HG03039 (cell line): Measurements from ENCODE around the gene CD58.
A peak's percentile ranks its signal among the peaks of the same experiment; 100 is the strongest.
"Not testable (repeated sequence)": the region's sequence is repeated elsewhere in the genome, so short reads cannot be mapped to it uniquely, and the experiment has no call there.

Experiments
- ATAC-seq: cut with Tn5 transposase; IDR thresholded peaks from one replicate; pipeline ENCODE4 v1.9.1; 2021; ENCODE audit warnings: mild to moderate bottlenecking, moderate library complexity; ENCODE audit not compliant: unreplicated experiment

The CD58 gene

GRCh38 chr1:116593977-116594376 is 23.2 kb upstream of the CD58 start:
- ATAC-seq, result not testable (repeated sequence)

DNA sequence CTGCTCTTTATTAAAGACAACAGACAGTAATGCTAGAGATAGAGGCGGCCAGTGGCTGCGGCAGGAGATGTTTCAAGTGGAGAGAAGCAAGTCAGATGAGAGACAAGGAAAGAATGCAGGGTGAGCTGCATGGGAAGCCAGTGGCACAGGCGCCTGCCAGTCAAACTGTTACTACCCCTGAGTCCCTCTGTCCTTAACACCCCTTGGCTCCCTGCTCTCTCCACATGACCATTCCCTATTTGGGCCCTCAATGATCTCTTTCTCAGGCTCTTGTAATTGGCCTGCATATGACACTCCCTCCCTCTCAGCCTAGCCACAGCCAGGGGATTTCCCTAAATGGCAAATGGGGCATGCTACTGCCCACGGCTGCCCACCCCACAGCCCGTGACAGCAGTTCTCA is 22.6 kb upstream of the CD58 start:
- ATAC-seq, result not testable (repeated sequence)

DNA sequence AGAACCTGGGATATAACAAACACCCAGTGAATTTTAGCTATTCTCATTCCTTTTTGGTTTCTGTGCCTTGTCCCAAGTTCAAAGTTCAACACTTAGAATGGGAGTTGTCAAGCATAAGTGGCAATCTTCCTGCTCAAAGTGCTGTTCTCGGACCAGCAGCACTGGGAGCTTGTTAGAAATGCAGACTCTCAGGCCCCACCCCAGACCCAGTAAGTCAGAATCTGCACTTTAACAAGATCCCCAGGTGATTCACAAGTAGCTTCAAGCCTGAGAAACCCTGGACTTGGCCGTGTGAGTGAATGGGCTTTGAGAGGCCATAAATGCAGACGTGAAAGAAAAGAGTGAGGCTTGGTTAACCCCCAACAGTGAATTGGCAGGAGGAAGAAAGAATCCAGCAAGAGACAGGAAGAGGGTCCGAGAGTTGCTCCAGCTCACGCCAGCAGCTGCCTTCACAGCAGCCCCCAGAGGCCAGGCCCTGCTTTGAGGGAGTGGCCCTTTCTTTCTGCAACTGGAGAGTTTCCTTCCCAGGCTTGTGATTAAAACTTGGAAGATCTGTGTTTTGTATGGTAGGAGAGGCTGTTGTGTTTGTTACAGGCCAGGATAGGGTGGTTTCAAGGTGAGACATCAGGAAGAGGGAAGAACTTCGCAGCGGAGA is 21.3 kb upstream of the CD58 start:
- not testable (repeated sequence) for ATAC-seq

DNA sequence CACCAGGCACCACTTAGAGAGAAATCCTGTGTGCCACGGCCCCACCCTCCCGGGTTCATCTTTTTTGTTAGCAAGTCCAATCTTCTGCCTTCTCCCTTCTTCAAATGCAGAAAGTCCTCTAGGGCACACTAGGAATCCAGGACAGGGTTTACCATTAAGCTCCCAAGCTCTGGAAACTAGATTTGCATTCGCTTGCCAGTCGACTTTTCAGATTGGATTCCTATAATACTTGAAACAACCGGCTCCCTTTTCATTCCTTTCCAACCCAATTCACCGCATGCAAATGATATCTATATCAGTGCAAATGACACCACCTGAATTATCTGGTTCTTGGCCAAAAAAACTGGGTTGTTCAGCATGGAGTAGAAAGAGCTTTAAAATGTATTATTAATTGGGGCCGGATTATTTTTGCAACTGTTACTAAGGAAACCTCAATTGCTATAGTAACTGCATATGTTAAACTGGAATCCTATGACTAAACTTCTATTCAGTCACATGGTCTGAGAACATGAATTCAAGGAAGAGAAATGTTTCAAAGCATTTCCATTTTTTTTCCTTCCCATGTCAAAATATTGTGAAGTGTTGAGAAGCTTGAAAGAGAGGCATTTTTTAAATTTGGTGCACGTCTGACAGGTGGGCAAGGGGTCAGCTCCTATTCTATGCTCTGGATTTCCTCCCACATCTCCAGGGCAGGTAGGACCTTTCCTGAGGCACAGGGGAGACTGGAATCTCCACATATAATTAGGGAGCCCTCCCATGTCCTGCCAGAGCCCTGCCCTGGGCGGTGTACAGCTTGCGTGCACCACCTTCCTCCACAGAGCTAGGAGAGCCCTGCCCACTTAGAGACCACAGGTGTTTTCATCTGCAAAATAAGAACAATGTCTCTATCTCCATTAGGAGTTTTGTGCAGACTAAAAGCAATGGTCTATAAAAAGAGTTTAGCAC is 20.5 kb upstream of the CD58 start:
- not testable (repeated sequence) for ATAC-seq

- ATAC-seq, result not testable (repeated sequence)
Observed at GRCh38 chr1:116590359-116591005, 19.7 kb upstream of the CD58 start.

DNA sequence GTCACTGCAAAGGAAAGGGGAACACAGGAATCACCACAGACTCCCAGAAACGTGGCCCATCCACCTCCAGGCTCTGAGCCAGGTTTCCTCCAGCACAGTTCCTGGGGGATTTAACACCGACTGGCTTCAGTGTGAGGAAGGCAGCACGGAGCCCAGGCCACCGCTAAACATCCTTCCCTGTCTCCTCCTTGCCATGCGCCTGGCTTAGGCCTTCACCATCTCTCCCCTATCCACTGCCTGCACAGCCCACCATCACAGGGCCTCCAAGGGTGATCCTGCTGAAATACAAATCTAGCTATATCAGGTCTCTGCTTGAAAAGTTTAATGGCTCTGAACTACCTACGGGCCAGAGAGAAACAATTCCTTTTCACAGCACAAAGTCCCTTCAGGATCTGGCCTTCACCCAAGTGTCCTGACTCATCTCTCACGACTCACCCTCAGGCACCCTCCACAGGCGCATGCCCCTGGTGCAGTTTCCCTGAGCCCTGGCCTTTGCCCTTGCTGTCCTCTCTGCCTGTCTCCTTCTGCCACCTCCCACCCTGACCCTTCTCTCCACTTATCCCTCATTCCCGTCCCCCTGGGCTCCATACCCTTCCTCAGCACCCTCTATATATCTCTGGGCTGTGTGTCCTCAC is 18.4 kb upstream of the CD58 start:
- not testable (repeated sequence) for ATAC-seq

GRCh38 chr1:116587501-116588227 is 16.8 kb upstream of the CD58 start:
- no peak for ATAC-seq

- ATAC-seq, result peak; percentile 73
Observed at GRCh38 chr1:116586741-116587143, 15.9 kb upstream of the CD58 start.

DNA sequence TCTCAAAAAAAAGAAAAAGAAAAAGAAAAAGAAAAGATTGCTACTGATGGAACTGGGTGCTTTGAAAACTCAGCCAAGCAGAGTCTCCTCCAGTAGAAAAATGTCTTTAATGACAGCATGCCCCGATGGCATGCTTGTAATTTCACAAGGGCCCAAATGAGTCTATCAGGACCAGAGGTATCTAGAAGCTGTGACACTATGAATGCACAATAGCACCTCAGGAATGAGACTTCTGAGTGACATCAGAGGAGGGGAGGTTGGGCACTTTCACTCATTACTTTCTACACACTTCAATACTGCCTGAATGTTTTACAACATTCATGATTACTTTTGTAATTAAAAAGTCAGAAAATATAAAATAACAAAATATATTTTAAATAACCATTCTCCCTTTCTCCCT is 15.1 kb upstream of the CD58 start:
- no peak for ATAC-seq

DNA sequence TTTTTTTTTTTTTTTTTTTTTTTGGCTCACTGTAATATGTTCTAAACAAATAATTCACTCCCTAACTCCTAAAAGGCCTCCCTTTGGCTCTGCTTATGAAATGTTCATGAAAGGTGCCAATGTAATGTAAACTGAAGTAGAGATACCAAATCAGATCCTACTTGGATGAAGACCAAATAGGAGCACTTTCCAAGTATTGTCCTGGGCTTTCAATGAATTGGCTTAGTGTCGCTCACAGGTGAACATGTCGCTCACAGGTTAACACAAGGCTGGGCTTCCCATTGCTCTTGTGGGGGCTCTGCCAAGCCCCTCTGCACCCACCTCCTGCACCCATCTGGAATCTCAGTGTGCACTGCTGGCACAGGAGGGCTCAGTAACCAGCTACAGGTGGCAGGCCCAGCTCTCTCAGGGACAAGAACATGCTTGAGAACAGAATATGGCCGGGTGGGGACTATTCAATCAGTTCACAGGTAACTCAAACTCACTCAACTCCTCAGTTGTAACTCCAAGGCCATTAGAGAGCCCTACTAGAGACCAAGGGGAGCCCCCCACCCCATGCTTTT is 10.6 kb upstream of the CD58 start:
- no peak for ATAC-seq

DNA sequence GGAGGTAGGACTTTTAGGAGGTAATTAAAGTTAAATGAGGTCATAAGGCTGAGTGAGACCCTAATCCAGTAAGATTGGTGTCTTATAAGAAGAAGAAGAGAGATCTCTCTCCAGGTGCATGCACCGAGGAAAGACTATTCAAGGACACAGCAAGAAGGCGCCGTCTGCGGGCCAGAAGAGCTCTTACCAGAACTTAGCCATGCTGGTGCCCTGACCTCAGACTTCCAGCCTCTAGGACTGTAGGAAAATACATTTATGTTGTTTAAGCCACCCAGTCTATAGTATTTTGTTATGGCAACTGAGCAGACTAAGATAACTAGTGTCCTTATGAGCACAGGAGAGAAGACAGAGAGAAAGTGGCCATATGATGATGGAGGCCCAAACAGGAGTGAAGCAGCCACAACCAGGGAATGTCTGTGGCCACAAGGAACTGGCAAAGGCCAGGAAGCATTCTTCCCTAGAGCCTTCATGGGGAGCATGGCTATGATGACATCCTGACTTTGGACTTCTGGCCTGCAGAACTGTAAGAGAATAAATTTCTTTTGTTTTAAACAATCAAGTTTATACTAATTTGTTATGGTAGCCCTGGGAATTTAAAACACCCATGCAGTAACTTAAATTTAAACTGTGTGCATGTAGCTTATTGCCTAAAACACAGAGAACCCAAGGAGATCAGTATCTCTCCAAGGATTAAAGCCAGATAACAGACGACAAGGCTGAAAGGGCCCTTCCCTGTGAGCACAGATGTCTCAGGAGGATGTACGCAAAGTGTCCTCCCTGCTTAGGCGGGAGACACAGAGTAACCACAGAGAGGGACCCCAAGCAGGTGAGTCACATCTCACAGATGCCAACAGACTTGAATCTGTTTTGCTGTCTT is 9.9 kb upstream of the CD58 start:
- ATAC-seq, result no peak

DNA sequence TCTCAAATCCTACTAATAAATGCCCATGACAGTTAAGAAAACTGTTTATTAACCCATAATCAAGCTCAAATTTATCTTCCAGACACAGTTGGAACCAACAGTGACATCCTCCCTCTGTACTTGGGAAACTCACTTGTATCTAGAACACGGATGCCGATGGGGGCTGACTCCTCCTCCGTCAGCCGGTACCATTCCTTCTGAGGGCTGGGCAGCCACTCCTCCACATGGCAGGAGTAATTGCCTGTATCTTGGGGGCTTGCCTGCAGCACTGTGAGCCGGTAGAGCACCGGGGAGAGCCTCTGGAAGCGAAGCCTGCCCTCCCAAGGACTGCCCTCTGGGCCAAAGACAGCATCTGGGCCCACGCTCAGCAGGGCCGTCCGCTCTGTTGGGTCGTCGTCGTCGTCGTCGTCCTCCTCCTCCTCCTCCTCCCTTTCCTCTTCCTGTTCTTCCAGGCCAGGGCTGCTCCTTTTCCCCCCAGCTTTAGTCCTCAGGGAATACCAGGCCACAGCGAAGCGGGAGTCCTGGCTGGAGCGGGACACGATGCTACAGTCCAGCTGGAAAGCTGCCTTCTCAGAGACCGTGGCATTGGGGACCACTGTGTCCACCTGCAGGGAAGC is 8.5 kb upstream of the CD58 start:
- ATAC-seq, result no peak

DNA sequence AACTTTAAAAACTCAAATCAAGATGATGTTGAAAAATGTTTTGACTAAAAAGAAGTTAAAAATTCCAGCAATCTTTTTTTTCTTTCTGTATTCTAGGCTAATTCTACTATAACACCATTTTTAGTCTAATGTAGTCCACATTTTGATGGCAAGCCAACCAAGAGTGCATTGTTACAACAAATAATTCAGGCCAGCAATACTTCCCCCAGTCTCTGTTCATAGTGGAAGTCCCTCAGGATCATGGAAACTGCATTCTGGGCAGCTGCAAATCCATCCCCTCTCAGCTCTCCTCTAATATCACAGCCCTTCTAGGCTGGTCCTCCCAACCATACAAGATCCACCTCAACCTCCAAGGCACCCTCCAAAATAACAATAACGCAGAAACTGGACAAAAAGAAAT is 7.8 kb upstream of the CD58 start:
- ATAC-seq, result no peak

- ATAC-seq, result no peak
Observed at GRCh38 chr1:116577759-116578314, 7.0 kb upstream of the CD58 start.

DNA sequence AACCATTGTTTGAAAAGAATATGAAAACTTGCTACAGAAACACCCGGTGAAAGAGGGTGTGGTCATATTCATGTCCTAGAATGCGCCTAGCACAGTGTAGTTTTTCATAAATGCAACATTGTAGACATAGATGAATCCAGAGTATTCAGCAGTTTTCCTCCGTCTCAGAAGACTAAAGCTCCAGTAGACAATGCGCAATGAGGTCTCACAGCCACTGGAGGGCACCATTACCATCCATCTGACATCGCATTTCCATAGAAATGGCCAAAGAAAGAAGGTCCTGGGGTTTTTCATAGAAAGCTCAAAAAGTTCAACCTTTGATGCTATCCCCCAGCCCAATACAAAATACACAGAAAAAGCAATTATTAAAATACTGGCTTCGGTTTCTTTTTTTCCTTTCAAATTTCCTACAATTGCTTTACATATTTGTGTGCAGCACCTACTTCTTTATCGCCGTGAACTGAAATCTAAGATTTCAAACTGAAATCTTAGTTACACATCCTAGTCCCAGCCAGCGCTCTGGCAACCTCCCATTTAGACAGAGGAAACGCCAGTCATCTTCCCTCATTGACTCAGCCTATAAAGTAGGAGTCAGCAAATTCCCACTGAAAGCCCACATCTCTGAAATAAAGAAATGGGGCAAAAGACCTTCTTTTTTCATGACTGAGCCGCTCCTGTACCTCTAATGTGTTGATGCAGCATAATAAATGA is 3.9 kb upstream of the CD58 start:
- no peak for ATAC-seq

DNA sequence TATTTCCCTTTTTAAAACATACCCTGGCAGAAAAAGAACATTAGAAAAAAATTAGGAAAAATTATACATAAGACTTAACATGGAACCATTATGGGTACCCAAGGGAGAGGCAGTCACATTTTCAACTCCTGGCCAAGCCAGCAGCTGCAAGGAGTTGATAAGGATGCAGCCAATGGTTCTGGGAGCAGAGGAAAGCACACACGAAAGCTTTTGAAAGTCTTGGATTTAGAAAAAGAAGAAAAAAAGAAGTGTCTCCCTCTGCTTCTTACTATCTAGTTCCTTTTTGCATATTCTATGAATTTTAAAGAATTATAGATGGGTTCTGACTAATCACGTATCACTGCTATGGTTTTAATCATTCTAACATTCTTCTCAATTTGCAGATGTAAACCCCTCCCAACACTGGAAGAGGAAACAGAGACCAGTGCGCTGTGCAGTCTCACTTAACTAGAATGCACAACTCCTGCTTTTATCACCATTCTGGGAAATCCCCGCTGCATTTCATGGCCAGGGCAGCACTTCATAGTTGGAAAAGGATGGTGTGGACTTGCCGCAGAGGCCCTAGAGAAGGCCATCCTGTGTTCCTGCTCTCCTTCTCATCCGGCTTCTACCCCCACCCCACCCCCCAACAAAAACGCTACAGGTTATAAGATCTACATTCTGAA is 2.7 kb upstream of the CD58 start:
- no peak for ATAC-seq

- no peak for ATAC-seq
Observed at GRCh38 chr1:116572771-116573430, 2.1 kb upstream of the CD58 start.
